GM18499 (cell line): Measurements from ENCODE around the gene FHIT.

Source experiments
- ATAC-seq: cut with Tn5 transposase; IDR thresholded peaks from one replicate; pipeline ENCODE4 v1.9.1; 2021; ENCODE audit warnings: moderate number of reproducible peaks; ENCODE audit not compliant: insufficient read depth, unreplicated experiment

FHIT gene

DNA sequence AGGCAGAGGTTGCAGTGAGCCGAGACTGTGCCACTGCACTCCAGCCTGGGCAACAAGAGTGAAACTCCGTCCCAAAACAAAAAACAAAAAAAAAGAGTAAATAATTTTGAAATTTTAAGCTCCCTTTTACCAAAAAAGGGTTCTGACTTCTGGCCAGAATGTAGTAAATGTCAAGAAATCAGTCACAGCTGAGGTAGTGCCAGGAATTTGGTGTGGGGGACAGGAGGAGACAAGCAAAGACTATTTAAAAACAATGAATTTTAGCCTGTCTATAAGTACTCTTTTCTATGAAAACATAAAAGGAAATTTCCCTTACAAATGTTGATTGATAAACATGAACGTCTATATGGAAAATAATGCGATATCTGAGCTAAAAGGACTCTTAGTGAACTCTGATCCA lies 363.7 kb downstream of the FHIT start:
- no peak for ATAC-seq

DNA sequence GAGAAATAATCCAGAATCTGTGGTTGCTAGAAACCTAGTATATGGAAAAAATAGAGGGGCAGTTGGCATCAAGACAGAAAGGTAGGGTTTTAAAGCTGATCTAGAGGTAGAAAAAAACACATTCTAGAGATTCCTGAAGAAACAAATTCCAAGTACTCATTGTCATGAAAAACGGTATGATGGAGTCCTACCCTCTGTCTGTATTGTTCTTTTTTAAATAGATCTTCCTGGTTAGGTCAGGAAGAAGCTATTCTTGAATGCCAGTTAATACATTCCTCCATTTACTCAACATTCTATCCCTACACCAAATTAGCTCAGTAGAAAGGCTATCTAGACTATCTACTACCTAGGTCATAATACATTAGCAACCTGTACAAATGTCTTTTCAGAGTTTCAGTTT lies 364.7 kb downstream of the FHIT start:
- ATAC-seq: no peak

DNA sequence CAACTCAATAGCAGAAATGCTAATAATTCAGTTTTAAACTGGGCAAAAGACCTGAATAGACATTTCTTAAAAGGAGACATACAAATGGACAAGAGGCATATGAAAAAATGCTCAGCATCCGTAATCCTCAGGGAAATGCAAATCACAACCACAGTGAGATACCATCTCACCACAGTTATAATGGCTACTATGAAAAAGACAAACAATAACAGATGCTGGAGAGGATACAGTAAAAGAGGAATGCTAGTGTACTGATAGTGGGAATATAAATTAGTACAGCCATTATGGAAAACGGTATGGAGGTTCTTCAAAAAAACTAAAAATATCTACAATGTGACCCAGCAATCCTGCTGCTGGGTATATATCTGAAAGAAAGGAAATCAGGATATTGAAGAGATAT lies 367.2 kb downstream of the FHIT start:
- no peak for ATAC-seq

DNA sequence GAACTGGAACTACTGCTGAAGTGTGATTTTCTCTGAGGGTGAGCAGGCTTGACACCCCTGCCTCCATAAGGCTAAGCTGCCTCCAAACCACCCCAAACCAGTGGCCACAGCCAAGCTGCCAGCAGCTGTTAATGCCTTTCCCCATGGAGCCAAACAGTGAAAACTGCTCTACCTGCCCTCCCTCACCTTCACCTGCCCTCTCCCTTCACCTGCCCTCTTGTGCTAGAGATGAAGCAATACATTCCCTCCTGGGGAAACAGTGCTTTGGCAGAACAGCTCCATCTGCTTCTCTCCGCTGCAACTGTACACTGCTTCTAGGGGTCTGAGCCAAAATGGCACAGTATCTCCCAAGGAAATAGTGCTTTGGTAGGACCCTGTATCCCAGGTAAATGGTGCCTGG lies 374.1 kb downstream of the FHIT start:
- no peak for ATAC-seq

DNA sequence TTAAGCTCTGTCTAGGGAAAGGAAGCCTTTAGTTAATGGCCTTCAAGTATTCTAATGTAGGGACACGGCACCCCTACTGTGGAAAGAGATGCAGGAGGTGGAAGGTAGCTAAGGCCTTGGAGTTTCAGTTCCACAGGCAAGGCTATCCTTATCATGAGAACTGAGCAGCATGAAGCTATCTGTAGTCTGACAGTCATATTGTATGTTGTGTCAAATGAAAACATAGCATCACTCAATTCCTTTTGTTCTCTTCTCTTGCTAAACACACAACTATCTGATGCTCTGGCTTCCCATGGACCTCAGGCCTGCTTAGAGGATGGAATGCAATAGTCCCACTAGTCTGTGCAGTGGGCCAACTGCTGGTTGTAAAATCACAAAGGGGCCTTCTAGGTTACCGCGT lies 380.9 kb downstream of the FHIT start:
- ATAC-seq: no peak

DNA sequence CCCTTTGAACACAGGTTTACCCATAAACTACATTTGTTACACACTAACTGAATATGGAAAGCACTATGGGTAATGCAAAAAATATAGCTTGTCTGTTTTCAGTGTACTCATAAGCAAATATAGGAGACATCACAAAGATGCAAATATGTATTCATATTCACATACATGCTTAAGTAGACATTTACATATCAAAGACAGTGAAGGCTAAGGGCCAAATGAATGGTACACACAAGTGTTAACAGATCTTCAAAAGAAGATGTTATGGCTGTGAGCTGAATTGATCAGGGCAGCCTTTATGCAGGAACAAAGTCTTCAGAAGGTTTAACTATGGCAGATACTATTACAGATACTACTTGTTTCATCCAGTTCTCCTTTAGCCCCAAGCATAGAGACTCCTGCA lies 384.1 kb downstream of the FHIT start:
- no peak for ATAC-seq

DNA sequence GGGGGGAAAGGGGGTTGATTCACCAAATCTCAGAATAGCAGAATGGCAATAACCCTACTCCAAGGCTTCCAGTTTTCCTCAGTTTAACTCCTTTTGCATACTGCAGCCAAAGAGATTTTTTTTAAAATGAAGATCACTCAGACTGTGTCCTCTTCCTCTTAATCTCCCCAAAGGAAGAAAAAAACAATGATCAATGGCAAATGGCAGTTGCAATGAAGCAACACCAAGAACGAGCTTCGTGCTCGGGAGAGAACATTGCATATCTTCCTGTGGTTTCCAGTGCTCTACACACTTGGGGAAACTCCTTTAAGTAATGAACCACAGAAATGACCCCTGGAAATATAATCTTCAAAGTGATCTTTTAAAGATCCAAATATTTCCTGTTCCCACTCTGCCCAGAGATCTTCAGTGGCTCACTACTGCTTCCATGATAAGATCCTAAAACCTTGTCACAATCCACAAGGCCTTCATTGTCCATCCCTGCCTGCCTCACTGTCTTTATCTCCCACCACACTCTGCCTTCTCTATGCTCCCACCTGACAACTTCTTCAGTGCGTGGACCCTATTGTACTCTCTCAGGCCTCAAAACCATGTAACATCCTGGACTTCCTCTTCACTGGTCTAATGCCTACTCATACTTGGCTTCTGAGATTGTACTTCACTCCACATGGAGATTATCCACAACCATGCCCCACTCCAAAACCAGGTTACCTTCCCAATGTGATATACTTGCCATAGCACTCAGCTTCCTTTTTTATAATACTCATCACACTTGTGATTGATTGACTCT lies 394.8 kb downstream of the FHIT start:
- no peak for ATAC-seq

DNA sequence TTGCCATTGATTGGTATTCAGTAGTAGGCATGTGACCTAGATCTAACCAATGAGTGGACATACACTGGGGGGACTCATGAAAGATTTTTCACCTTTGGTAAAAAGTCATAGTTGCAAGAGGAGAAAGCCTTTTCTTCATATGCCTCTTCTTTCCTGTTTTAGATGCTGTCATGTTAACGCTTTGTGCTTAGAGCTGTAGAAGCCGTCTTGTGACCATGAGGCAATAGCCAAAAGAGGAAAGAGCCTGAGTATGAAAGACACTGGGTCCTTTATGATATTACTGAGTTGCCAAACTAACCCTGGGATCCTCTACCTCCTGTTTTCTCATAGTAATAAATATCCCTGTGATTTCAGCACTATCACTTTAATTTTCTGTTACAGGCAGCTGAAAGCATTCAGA lies 396.0 kb downstream of the FHIT start:
- ATAC-seq: no peak

DNA sequence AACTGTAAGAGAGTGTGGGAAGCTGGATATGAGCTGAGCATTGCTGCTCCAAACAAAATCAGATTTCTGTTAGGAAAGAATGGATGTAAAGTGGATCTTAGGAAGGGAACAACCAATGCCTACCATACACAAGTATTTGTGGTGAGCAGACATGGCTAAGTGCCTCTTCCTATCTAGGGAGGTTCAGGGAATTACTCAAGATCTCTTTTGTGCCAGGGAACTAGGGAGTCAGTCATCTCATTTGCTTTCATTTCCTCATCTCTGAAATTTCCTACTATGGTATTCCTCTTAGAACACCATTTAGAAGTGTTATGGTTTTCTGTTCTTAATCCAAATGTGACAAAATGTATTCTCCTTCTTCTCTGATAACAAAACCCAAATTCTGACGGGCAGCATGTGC lies 396.5 kb downstream of the FHIT start:
- no peak for ATAC-seq

DNA sequence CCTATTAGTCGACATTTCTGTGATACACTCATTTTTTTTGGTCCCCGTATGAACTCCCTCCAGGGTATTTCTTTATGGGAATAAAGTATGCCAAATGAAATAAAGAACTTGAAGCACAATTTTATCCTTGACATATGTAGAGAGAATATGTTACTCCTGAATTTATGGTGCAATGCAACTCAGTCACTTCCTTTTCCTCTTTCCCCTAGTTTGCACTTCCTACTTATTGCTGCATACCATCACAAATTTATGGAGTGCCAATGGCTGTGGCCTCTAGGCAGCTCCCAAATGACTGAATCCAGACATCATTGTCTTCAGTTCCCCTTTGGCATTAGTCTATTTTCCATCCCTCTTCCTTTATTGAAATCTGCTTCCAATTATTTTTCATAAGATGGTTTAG lies 403.5 kb downstream of the FHIT start:
- ATAC-seq: no peak

DNA sequence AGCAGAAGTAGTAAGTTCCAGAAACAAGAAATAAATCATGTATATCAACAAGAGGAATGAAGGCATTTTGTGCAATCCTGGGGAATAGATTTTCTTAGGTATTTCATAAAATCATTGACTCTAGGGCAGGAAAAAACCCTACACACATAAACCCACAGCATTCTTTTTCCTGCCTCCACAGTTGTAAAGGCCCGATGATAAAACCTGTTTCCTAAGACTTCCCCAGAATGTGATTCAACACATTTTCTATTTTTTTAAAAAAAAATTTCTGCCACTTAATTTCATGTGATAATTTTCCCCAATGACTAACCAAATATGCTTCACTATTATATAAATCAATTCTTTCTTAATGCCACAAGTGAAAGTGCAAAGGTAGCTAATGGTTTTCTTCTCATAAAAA lies 407.0 kb downstream of the FHIT start:
- ATAC-seq: no peak

DNA sequence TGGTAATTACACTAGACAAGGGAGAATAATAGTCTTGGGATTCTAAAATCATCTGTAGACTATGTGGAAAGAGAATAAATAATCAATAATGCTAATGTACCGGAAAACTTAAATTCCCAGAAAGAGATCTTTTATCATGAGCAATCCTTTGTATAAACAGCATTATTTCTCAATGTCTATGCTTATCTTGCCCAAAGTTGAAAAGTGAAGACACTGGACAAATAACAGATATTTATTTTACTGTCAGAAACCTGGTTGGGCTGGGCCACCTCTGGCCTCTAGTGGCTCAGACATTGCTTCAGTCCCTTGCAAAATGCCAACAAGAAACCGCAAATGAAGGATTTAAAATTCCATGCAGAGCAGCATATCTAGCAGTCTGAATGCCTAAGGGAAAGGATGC lies 409.9 kb downstream of the FHIT start:
- no peak for ATAC-seq

DNA sequence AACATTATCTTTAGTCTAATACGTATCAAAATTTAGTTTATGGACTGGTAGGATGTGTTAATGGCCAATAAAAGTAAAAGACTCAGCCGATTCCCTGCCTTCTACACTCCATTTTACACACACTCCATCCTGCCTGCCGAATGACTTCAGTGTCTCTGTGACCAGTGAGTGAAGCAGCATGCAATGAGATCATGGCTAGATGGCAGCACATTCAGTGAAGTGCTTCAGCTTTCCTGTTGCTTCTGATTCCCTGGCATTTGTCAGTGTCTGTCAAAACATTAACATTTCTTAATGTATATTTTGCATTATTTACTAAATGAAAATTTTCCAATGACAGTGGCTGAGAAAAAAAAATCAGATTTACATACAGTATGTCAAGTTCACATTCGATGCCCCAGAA lies 412.0 kb downstream of the FHIT start:
- ATAC-seq: no peak

DNA sequence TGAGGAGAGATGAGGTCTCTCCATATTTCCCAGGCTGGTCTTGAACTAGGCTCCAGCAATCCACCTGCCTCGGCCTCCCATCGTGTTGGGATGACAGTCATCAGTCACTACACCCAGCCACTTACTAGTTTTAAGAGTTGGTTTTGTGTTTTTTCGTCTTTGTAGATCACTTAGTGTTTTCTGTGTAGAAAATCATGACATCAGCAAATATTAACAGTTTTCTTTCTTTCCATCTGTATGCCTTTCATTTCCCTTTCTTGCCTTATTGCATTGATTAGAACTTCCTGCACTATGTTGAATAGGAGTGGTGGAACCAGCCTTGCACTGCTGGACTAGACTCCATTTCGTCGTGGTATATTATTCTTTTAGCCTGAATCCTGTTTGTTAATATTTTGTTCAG lies 415.5 kb downstream of the FHIT start:
- ATAC-seq: no peak

DNA sequence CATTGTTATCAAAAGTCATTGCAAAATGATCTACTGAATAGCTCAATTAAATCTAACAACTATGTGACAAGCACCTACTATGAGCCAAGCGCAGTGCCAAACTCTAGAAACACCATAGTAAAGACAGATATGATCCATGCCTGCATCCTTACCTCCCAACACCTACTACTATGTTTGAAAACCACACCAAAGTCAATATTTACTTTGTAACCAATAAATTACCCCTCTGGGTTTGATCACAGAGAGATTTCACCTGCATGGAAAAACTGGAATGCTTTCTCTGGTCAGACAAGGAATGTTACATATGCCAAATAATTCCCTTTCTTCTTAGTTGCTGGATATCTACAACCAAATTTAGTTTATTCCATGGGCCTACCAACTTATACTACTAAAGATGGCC lies 422.2 kb downstream of the FHIT start:
- ATAC-seq: no peak

DNA sequence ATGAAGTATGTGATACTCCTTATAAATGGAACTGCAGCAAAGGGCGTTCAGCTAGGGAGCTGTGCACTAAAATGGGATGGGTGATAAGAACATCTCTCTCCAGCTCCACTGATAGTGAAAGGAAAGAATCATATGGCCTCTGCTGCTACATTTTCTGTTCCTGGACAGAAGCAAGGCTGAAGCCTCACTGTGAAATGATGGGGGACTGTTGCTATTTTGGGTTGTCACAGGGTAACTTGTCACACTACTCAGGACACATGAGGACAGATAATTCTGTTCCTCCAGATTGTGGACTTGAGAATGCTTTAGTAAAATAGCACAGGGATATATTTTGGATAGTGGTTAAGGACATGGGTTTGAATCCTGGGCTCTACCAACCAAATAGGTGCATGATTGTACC lies 423.6 kb downstream of the FHIT start:
- no peak for ATAC-seq

DNA sequence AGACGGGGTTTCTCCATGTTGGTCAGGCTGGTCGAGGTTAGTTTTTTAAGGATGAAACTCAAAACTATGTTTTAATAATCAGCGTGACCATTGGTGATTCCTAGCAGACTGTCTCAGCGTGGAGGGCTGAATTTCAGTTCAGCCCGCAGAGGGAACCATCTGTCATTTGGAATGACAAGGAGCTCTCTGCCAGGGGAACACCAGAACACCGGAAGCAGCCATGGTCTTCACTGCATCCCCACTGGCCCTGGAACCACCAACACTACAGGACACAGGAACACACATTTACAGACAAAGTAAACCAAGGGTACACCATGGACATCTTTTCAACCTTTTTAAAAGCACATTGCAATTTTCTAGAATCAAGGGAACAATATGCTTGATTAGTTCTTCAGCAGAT lies 424.7 kb downstream of the FHIT start:
- no peak for ATAC-seq

DNA sequence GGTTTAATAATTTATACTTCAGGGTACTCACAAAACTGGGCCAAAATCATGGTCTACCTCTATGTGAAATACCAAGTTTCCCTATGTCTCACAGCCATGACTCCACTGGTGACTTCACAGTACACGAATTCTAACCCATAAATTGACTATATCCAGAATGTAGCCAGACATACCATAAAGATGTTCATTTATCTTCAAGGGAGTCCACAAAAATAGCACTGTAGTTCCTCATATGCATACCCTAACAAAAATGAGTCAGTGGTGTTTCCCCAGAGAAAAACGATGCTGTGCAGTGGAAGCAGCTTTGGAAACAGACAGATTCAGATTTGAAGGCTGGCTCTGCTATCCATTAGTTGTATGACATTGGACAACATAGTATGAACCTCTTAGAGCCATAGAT lies 438.8 kb downstream of the FHIT start:
- ATAC-seq: no peak

DNA sequence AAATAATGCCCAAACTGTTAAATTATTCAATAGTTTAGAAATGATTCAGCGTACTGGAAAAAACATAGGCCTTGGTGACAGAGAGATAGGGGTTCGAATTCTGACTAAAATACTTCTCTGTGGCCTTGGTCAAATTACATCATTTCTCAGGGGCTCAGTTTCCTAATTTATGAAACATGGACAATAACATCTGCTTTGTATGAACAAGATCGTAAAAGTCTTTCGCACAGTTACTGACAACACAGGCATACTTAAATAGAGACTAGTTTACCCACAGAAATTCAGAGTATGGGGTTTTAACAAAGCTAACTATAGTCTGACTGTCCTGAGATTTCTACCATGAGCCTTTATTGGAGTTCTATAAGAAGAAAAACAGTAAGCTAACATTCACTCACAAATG lies 440.4 kb downstream of the FHIT start:
- no peak for ATAC-seq

DNA sequence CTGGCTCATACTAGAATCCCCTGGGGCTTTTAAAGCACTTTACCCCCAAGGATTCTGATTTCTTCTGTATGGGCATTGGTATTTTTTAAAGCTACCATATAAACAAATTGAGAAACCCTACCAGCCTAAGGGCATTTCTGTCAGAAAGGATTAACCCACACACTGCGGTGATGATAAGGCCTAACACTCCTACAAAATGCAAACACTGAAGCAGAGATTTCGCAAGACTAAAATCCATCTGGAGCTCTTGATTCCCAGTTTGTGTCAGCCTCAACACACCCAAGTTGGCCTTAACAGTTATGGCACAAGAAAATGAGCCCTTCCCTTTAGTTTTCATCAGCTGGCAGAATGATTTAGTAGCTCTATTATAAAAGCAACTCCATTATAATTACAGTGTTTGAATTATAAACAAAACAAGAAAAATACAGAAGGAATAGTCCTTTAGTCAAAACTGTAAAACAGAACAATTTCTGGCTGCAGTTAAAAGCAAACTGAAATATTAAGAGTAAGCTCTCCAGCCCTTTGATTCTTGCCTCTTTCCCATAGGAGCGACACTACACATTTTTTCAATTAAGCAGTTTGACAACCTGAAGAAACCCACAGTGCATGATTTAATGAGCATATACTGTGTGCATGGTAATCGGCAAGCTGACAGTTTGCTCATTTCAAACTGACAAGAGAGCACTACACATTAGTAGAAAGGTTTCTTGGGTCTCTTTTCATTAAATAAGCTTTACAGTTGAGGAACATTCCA lies 441.2 kb downstream of the FHIT start:
- no peak for ATAC-seq

DNA sequence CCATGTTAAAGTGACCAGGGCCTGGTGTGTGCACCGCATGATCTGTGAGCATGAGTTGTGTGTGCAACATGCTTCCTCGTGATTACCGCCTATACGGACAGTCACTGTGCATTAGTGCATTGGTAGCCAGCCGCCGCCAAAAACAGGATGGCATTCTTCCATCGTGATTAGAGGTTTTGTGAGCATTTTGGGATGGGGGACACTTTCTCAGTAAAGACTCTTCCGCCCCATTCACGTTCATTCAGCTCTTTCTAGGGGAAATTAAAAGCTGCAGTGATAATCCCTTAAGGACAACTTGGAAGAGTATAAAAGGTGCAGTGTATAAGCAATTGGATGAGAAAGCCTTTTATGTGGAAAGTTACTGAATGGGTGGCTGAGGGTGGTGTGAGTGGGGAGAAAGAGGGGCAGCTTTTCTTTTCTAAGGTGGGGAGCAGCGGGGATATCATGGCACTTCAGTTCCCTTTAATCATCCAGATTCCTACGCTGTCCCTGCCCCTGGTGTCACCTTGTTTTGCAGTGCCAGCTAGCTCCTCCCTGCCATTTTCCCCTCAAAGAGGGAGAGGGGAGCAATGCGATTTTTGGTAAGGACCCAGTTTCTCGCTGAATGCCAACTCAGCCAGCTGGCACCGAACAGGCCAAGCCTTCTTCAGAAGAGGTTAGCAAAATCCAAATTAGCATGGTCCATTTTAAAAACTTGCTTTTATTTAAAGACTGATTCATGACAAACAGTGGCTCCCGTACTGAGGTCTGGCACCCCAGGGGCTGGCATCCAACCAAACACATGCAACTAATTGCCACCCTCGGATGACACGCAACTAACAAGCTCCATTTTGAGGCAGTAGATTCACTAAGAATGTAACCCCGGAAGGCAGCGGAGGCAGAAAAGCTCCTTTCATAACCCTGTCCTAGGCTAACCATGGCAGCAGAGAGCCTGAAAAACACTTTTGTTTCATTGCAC lies 447.8 kb downstream of the FHIT start:
- ATAC-seq: no peak
